IMR-90 (cell line): Measurements from ENCODE around the gene HDGFL3.

Source experiments
- CEBPB ChIP-seq: IDR thresholded peaks from 2 replicates; pipeline ENCODE4 v1.6.1; 2012; ENCODE audit warnings: low read depth, low read length, improper control_type of control experiment
- CHD1 ChIP-seq: IDR thresholded peaks from 2 replicates; pipeline ENCODE4 v1.6.1; 2012; ENCODE audit warnings: low read depth, low read length, improper control_type of control experiment
- CTCF ChIP-seq: conservative IDR thresholded peaks from 2 replicates; pipeline ENCODE4 v1.5.1; 2012; ENCODE audit warnings: mild to moderate bottlenecking, low read depth, low read length, improper control_type of control experiment
- FOS ChIP-seq: fragments of 150-350 bp; IDR thresholded peaks from 2 replicates; pipeline ENCODE4 v1.6.1; 2016; ENCODE audit warnings: low read depth, low read length
- MAFK ChIP-seq: IDR thresholded peaks from 2 replicates; pipeline ENCODE4 v1.6.1; 2012; ENCODE audit warnings: low read depth, low read length, improper control_type of control experiment
- MXI1 ChIP-seq: IDR thresholded peaks from 2 replicates; pipeline ENCODE4 v1.6.1; 2012; ENCODE audit warnings: low read depth, mild to moderate bottlenecking, low read length, moderate library complexity, borderline replicate concordance
- POLR2A ChIP-seq: IDR thresholded peaks from 2 replicates; pipeline ENCODE4 v1.6.1; 2012; ENCODE audit warnings: mild to moderate bottlenecking, low read depth, low read length
- RCOR1 ChIP-seq: IDR thresholded peaks from 2 replicates; pipeline ENCODE4 v1.6.1; 2012; ENCODE audit warnings: mild to moderate bottlenecking, low read length, improper control_type of control experiment; ENCODE audit not compliant: insufficient replicate concordance
- RFX5 ChIP-seq: IDR thresholded peaks from 2 replicates; pipeline ENCODE4 v1.8.0; 2012; ENCODE audit warnings: low read depth, mild to moderate bottlenecking, low read length, moderate library complexity
- USF2 ChIP-seq: fragments of 150-350 bp; IDR thresholded peaks from 2 replicates; pipeline ENCODE4 v1.6.1; 2017; ENCODE audit warnings: mild to moderate bottlenecking, antibody characterized with exemption, low read length, low read depth
- TF ChIP-seq, protein P1 (sequence below): fragments of 150-350 bp; IDR thresholded peaks from 2 replicates; pipeline ENCODE4 v1.6.1; 2016; ENCODE audit warnings: low read depth, mild to moderate bottlenecking, low read length, moderate library complexity, borderline replicate concordance

DNA sequence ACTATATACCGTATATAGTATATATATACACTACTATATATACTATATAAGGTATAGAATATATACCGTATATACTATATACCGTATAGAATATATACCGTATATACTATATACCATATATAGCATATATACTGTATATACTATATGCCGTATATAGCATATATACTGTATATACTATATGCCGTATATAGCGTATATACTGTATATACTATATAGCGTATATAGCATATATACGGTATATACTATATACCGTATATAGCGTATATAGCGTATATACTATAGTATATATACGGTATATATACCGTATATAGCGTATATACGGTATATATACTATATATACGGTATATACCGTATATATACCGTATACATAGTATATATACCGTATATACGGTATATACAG is 22.6 kb upstream of the HDGFL3 start:
- no peak for TF ChIP-seq CTCF
- TF ChIP-seq USF2, result no peak
- TF ChIP-seq RCOR1, result no peak
- no peak for TF ChIP-seq MAFK
- TF ChIP-seq FOS, result no peak
- TF ChIP-seq, protein P1, sequence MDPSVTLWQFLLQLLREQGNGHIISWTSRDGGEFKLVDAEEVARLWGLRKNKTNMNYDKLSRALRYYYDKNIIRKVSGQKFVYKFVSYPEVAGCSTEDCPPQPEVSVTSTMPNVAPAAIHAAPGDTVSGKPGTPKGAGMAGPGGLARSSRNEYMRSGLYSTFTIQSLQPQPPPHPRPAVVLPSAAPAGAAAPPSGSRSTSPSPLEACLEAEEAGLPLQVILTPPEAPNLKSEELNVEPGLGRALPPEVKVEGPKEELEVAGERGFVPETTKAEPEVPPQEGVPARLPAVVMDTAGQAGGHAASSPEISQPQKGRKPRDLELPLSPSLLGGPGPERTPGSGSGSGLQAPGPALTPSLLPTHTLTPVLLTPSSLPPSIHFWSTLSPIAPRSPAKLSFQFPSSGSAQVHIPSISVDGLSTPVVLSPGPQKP, result no peak
- no peak for TF ChIP-seq MXI1
- TF ChIP-seq CHD1, result no peak
- TF ChIP-seq CEBPB, result no peak
- TF ChIP-seq POLR2A, result no peak
- TF ChIP-seq RFX5, result no peak
